ENCODE data around the gene ERI3. TPM values are rescaled to one million over a fixed set of nuclear protein-coding genes. Genes with fewer than 3 reads are reported as not detected.
A peak's percentile ranks its signal among the peaks of the same experiment; 100 is the strongest.
"Not testable (repeated sequence)": the region's sequence is repeated elsewhere in the genome, so short reads cannot be mapped to it uniquely, and the experiment has no call there.

ERI3 gene
- total and polyA plus RNA-seq, 2 of the 13 experiments (the other 11 are each of a cell fraction or from before 2014, with no cell fraction given): 35.6 to 35.9 TPM

DNA sequence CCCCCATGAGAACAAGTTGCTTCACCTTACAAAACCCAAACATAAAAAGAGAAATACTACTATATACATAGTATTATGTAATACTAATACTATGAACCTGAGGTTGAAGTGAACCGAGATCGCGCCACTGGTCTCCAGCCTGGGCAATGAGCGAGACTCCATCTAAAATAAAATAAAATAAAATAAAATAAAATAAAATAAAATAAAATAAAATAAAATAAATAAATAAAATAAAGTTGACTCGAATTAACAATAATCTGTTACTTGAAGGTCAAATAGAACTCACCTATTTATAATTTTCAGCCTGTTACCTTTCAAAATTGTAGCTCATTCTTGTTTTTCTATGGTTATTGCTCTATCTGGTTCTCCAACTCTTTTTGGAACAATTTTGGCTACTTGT lies 148.5 kb downstream of the ERI3 start:
- TF ChIP-seq CEBPB (IDR thresholded peaks at IDR 0.05; ENCODE audit: borderline replicate concordance, low read depth, low read length): 0 out of 2 replicates have a peak, but pooled peaks have one; percentile 3
- CTCF ChIA-PET (ENCODE audit: low intra/inter-chr PET ratio, low total read pairs): not testable (repeated sequence)

DNA sequence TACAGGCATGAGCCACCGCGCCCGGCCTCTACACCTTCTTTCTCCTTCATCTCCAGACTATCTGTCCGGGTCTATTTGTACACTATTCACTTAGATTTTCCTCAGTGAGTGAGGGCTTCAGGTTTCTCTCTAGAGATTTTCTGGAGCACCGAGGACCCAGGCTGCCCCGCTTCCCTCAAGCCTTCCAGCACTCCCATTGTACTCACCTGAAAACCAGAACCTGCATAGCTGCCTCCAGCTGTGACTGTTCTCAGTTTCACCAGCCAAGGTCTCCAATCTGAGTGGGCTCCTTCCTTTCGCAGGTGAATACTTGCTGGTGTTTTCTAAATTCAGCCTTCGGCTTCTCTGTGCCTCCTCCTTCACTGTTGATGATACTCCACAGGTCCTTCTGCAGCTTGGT lies 154.7 kb downstream of the ERI3 start:
- Histone ChIP-seq H3K9ac (ENCODE audit: insufficient read depth, low read depth, low read length) (no peak overlapping the region), H3K36me3 (replicated peaks in 1 of 2; ENCODE audit: control insufficient read depth in 1 of 2, insufficient read depth in 2 of 2, low read length in 2 of 2) (no peaks in the 10 kb centered on the region), H3K27me3 (ENCODE audit: control insufficient read depth in 1 of 2, insufficient read depth in 2 of 2, low read length in 2 of 2) (no peaks in the 10 kb centered on the region; a peak in 1 of 5 replicates), H3K4me2 (ENCODE audit: low read depth, low read length) (no peak overlapping the region), H3K4me1 (ENCODE audit: insufficient read depth, low read length) (no peaks in the 10 kb centered on the region), H4K20me1 (ENCODE audit: insufficient read depth, low read length) (no peaks in the 10 kb centered on the region), H3K79me2 (ENCODE audit: insufficient read depth, low read length) (no peaks in the 10 kb centered on the region), H3K4me3 (replicated peaks in 1 of 3; ENCODE audit: insufficient read depth in 1 of 3, low read depth in 2 of 3, low read length in 3 of 3) (no peak overlapping the region), H2AFZ (ENCODE audit: low read length) (no peak overlapping the region), H3K27ac (ENCODE audit: extremely low read length, insufficient read depth, low read length) (no peak overlapping the region), H3K9me3 (ENCODE audit: low read length) (no peaks in the 10 kb centered on the region)
- CTCF ChIA-PET (ENCODE audit: low intra/inter-chr PET ratio, low total read pairs): no interaction called here
- FAIRE-seq: no peak
- intact Hi-C loops (cut with micrococcal nuclease; ENCODE audit: unreplicated experiment) (no loop called here), in situ Hi-C loops (cut with HindIII; ENCODE audit: extremely low pct_ligation_motif_present, low pct_unique_long_range_greater_than_20kb) (loop anchor here (25.0 kb wide), 1 partner anchor 387 kb away; no protein-coding TSS in a partner anchor)
- no TSS peak for BruUV-seq (replicated peaks)
- no peak for DNase-seq (ENCODE audit: low spot score)
- POLR2A ChIA-PET: no interaction called here
- no peak for ATAC-seq
- WGBS (ENCODE audit: low lambda C conversion rate): 51% methylated on average over 8 of the region's 8 CpGs
- TF ChIP-seq ZNF549 (CRISPR knock-in tag; IDR thresholded peaks at IDR 0.05) (no peak), KAT2B (IDR thresholded peaks at IDR 0.05; ENCODE audit: borderline replicate concordance, low read depth, low read length) (no peak), NCOA1 (CRISPR knock-in tag; IDR thresholded peaks at IDR 0.05) (no peak), ZNF788 (CRISPR knock-in tag; IDR thresholded peaks at IDR 0.05; ENCODE audit: borderline replicate concordance) (no peak), ZNF781 (CRISPR knock-in tag; IDR thresholded peaks at IDR 0.05; ENCODE audit: borderline replicate concordance, not compliant biosample characterization) (no peak)
- TF ChIP-seq, protein P1, sequence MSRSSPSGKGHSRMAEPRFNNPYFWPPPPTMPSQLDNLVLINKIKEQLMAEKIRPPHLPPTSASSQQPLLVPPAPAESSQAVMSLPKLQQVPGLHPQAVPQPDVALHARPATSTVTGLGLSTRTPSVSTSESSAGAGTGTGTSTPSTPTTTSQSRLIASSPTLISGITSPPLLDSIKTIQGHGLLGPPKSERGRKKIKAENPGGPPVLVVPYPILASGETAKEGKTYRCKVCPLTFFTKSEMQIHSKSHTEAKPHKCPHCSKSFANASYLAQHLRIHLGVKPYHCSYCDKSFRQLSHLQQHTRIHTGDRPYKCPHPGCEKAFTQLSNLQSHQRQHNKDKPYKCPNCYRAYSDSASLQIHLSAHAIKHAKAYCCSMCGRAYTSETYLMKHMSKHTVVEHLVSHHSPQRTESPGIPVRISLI (CRISPR knock-in tag; IDR thresholded peaks at IDR 0.05; ENCODE audit: borderline replicate concordance): no peak
- TF ChIP-seq, protein P2, sequence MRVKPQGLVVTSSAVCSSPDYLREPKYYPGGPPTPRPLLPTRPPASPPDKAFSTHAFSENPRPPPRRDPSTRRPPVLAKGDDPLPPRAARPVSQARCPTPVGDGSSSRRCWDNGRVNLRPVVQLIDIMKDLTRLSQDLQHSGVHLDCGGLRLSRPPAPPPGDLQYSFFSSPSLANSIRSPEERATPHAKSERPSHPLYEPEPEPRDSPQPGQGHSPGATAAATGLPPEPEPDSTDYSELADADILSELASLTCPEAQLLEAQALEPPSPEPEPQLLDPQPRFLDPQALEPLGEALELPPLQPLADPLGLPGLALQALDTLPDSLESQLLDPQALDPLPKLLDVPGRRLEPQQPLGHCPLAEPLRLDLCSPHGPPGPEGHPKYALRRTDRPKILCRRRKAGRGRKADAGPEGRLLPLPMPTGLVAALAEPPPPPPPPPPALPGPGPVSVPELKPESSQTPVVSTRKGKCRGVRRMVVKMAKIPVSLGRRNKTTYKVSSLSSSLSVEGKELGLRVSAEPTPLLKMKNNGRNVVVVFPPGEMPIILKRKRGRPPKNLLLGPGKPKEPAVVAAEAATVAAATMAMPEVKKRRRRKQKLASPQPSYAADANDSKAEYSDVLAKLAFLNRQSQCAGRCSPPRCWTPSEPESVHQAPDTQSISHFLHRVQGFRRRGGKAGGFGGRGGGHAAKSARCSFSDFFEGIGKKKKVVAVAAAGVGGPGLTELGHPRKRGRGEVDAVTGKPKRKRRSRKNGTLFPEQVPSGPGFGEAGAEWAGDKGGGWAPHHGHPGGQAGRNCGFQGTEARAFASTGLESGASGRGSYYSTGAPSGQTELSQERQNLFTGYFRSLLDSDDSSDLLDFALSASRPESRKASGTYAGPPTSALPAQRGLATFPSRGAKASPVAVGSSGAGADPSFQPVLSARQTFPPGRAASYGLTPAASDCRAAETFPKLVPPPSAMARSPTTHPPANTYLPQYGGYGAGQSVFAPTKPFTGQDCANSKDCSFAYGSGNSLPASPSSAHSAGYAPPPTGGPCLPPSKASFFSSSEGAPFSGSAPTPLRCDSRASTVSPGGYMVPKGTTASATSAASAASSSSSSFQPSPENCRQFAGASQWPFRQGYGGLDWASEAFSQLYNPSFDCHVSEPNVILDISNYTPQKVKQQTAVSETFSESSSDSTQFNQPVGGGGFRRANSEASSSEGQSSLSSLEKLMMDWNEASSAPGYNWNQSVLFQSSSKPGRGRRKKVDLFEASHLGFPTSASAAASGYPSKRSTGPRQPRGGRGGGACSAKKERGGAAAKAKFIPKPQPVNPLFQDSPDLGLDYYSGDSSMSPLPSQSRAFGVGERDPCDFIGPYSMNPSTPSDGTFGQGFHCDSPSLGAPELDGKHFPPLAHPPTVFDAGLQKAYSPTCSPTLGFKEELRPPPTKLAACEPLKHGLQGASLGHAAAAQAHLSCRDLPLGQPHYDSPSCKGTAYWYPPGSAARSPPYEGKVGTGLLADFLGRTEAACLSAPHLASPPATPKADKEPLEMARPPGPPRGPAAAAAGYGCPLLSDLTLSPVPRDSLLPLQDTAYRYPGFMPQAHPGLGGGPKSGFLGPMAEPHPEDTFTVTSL (CRISPR knock-in tag; IDR thresholded peaks at IDR 0.05; ENCODE audit: borderline replicate concordance): no peak
- TF ChIP-seq, protein P3, sequence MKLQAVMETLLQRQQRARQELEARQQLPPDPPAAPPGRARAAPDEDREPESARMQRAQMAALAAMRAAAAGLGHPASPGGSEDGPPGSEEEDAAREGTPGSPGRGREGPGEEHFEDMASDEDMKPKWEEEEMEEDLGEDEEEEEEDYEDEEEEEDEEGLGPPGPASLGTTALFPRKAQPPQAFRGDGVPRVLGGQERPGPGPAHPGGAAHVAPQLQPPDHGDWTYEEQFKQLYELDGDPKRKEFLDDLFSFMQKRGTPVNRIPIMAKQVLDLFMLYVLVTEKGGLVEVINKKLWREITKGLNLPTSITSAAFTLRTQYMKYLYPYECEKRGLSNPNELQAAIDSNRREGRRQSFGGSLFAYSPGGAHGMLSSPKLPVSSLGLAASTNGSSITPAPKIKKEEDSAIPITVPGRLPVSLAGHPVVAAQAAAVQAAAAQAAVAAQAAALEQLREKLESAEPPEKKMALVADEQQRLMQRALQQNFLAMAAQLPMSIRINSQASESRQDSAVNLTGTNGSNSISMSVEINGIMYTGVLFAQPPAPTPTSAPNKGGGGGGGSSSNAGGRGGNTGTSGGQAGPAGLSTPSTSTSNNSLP (IDR thresholded peaks at IDR 0.05; ENCODE audit: low read depth, low read length): no peak

More for the DNA sequence above, 148.5 kb downstream of the ERI3 start:
- H3K4me3 ChIP-seq (replicated peaks in 1 of 3; ENCODE audit: insufficient read depth in 1 of 3, low read depth in 2 of 3, low read length in 3 of 3); H3K27me3 ChIP-seq (ENCODE audit: control insufficient read depth in 1 of 2, insufficient read depth in 2 of 2, low read length in 2 of 2); H3K79me2 ChIP-seq (ENCODE audit: insufficient read depth, low read length); intact Hi-C loops (cut with micrococcal nuclease; ENCODE audit: unreplicated experiment); H3K9me3 ChIP-seq (ENCODE audit: low read length); H3K27ac ChIP-seq (ENCODE audit: extremely low read length, insufficient read depth, low read length); H3K36me3 ChIP-seq (replicated peaks in 1 of 2; ENCODE audit: control insufficient read depth in 1 of 2, insufficient read depth in 2 of 2, low read length in 2 of 2); FAIRE-seq; DNase-seq (ENCODE audit: low spot score); H3K9ac ChIP-seq (ENCODE audit: insufficient read depth, low read depth, low read length); H2AFZ ChIP-seq (ENCODE audit: low read length); H3K4me1 ChIP-seq (ENCODE audit: insufficient read depth, low read length); ATAC-seq; POLR2A ChIA-PET; BruUV-seq (replicated peaks); H4K20me1 ChIP-seq (ENCODE audit: insufficient read depth, low read length); H3K4me2 ChIP-seq (ENCODE audit: low read depth, low read length): not testable (repeated sequence)
- WGBS (ENCODE audit: low lambda C conversion rate): 39% methylated on average over 5 of the region's 5 CpGs
- in situ Hi-C loops (cut with HindIII; ENCODE audit: extremely low pct_ligation_motif_present, low pct_unique_long_range_greater_than_20kb): loop anchor here (25.0 kb wide), 1 partner anchor 381 kb away; no protein-coding TSS in a partner anchor
